ENCODE measurements around the gene ANKRD23. TPM values are rescaled to one million over a fixed set of nuclear protein-coding genes. Genes with fewer than 3 reads are reported as not detected.

ANKRD23 gene
- total and polyA plus RNA-seq, 2 of the 8 experiments (the other 6 are each of a cell fraction or from before 2014, with no cell fraction given) = 3.4 to 3.5 TPM

- no peak for DNase-seq (ENCODE audit: low read depth in 1 of 2, low spot score in 2 of 2)
- H4K91ac ChIP-seq (replicated peaks; ENCODE audit: insufficient read length, low read length) = peak overlapping the region; percentile 45
- TF ChIP-seq JUN (IDR thresholded peaks at IDR 0.05; ENCODE audit: low read depth, low read length) = no peak
- TF ChIP-seq SRF (IDR thresholded peaks at IDR 0.05; ENCODE audit: low read depth, low read length) = no peak
These were observed 35.8 kb upstream of the ANKRD23 start for GRCh38 chr2:96879545-96880040.

More at GRCh38 chr2:96879545-96880040, 35.8 kb upstream of the ANKRD23 start:
- Histone ChIP-seq H3K18ac (ENCODE audit: extremely low read depth, low read length) (peak overlapping the region; percentile 84; the same call in 1 of the 2 replicates), H2AK5ac (ENCODE audit: low read depth, low read length) (no peak overlapping the region; the same call in 1 of the 2 replicates), H4K8ac (ENCODE audit: extremely low read depth, insufficient read depth, low read length) (0 out of 2 replicates have a peak overlapping the region, but pooled peaks have one; percentile 15), H3K4me2 (ENCODE audit: insufficient read depth in 1 of 2, low read depth in 2 of 2, low read length in 2 of 2) (no peak overlapping the region), H2BK20ac (ENCODE audit: low read length) (0 out of 2 replicates have a peak overlapping the region, but pooled peaks have one; percentile 51), H3K14ac (ENCODE audit: insufficient read length) (no peak overlapping the region), H3K79me2 (ENCODE audit: control insufficient read depth in 1 of 2, insufficient read depth in 2 of 2, low read length in 2 of 2) (no peaks in the 10 kb centered on the region), H3K27me3 (replicated peaks in 1 of 4; ENCODE audit: control insufficient read depth in 3 of 4, extremely low read depth in 1 of 4, insufficient read depth in 3 of 4, low read length in 3 of 4) (peaks cover 0 to 2% (median 0%) of the 10 kb centered on the region in 4 experiments; a peak in 1 of 7 replicates), H3K4ac (replicated peaks; ENCODE audit: insufficient read length, low read depth, low read length) (no peak overlapping the region), H4K20me1 (replicated peaks in 1 of 2; ENCODE audit: control insufficient read depth in 1 of 2, insufficient read depth in 2 of 2, low read length in 2 of 2) (no peaks in the 10 kb centered on the region), H3K27ac (ENCODE audit: low read depth, low read length) (no peak overlapping the region), H3K36me3 (ENCODE audit: control insufficient read depth in 2 of 4, insufficient read depth in 4 of 4, low read length in 3 of 4) (no peaks in the 10 kb centered on the region), H2BK120ac (replicated peaks; ENCODE audit: low read depth, low read length) (peak overlapping the region; percentile 24), H3K4me1 (replicated peaks in 1 of 4; ENCODE audit: control insufficient read depth in 3 of 4, insufficient read depth in 4 of 4, low read length in 3 of 4) (peaks cover 3 to 36% (median 28%) of the 10 kb centered on the region in 4 experiments), H3K79me1 (ENCODE audit: low read depth, low read length) (no peaks in the 10 kb centered on the region), H3K9ac (replicated peaks in 1 of 4; ENCODE audit: extremely low read depth in 1 of 4, low read depth in 3 of 4, low read length in 3 of 4) (no peak overlapping the region), H2BK5ac (ENCODE audit: low read depth, low read length) (peak overlapping the region; percentile 62; the same call in 1 of the 2 replicates), H3K4me3 (ENCODE audit: extremely low read depth in 1 of 4, insufficient read depth in 2 of 4, low read depth in 3 of 4, low read length in 4 of 4) (no peak overlapping the region), H3K9me3 (ENCODE audit: insufficient read depth in 2 of 2, low read depth in 1 of 2, low read length in 1 of 2) (no peaks in the 10 kb centered on the region), H3K23me2 (ENCODE audit: low read depth, low read length) (peaks cover 2% of the 10 kb centered on the region; the same call in 1 of the 2 replicates), H2AFZ (ENCODE audit: low read length) (no peak overlapping the region), H2BK15ac (ENCODE audit: low read length) (no peak overlapping the region; the same call in 1 of the 2 replicates), H3K56ac (replicated peaks; ENCODE audit: insufficient read length, low read depth, low read length) (no peak overlapping the region), H4K5ac (ENCODE audit: insufficient read length, low read depth, low read length) (peak overlapping the region; percentile 7), H2BK12ac (ENCODE audit: low read depth, low read length) (peak overlapping the region; percentile 80; the same call in 1 of the 2 replicates), H3K23ac (ENCODE audit: insufficient read length) (no peak overlapping the region)
- CTCF ChIA-PET (ENCODE audit: partially characterized antibody) = interaction anchor here (0.6 to 4.0 kb wide), 9 partner anchors 11 to 75 kb away, joined by 3 to 18 read pairs (median 4); partner anchors contain the start of gene ANKRD39
- POLR2A ChIA-PET (ENCODE audit: partially characterized antibody) = interaction anchor here (1.0 to 2.8 kb wide), 6 partner anchors 11 to 59 kb away, joined by 3 to 9 read pairs (median 6); no protein-coding TSS in a partner anchor
- FAIRE-seq = no peak
- 94% methylated on average over 18 of the region's 18 CpGs; no CpG with 5 or more reads in 1 of the 2 experiments for WGBS, 2 experiments (ENCODE audit: extremely low coverage in 1 of 2, insufficient coverage in 1 of 2, insufficient read length in 1 of 2, insufficient replicate concordance in 2 of 2, low coverage in 1 of 2, low lambda C conversion rate in 2 of 2, missing lambda C conversion rate in 1 of 2)

Measured in H1 (cell line).